Measurements from ENCODE around the gene HNRNPK.

HNRNPK gene

DNA sequence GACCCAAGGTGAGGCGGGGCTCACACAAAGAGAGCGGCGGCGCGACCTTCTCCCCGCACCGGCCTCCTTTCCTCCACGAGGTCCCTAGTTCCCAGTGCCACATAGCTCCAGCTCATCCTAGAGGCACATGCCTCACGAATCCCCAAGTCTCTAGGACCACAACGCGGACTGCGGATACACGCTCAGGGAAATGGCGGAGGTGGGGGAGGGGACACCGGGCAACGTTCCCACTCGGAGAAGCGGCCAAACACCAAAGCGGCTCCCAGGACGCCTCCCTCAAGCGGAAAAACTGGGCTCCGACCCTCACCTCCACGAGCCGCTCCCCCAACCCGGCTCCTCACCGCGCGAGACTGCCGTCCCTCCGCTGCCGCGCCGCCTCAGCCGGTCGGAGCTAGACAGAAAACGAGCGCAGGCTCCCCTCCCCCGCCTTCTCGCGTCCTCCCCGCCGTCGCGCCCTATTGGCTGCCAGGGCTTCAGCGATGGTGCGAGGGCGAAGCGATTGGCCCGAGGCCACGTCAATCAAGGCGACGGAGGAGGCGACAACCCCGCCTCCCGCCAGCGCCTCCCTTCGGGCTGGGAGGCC, at the start of gene HNRNPK:
TSS of gene HNRNPK (minus strand) at position 404 of the 583 bp plus-strand sequence. CDS start 1,963 bp downstream, outside the sequence.
- DNase-seq: peak; percentile 97

GRCh38 chr9:84027201-84027600, 47.2 kb upstream of the HNRNPK start:
- no peak for DNase-seq

- DNase-seq: no peak
These were observed 44.1 kb upstream of the HNRNPK start for GRCh38 chr9:84024041-84024575.

GRCh38 chr9:84007662-84008061, 27.6 kb upstream of the HNRNPK start:
- no peak for DNase-seq

DNA sequence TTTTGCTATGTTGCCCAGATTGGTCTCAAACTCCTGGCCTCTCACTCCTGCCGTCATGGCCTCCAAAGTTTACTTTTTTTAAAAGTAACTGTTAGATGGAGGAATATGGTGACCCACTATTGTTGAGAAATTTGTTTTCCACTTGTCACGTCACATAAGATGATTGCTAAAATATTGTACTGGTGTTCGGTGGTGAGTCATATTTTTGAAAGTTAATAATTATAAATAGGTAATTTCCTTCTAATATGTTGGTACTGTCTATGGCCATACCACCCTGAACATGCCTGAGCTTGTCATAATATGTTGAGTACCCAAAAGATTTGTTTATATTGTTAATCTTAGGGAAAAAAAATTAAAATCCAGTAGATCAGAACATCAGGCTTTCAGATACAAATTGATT, 23.2 kb upstream of the HNRNPK start:
- no peak for DNase-seq

DNA sequence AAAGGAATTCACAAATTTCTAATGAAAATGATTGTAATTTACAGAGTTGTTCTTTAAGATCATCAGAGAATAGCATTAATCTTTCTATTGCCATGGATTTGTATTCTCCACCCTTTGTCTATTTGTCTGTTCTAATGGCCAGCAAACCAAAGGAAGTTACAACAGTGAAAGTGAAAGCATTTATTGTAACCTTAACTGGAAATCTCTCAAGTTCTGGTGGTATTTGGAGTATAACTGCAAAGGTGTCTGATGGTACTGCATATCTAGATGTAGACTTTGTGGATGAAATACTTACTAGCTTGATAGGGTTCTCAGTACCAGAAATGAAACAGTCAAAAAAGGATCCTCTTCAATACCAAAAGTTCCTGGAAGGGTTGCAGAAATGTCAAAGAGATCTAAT, 22.3 kb upstream of the HNRNPK start:
- no peak for DNase-seq

- no peak for DNase-seq
These were observed 21.6 kb upstream of the HNRNPK start for GRCh38 chr9:84001621-84002020.

GRCh38 chr9:84000186-84000585, 20.2 kb upstream of the HNRNPK start:
- DNase-seq: no peak

DNA sequence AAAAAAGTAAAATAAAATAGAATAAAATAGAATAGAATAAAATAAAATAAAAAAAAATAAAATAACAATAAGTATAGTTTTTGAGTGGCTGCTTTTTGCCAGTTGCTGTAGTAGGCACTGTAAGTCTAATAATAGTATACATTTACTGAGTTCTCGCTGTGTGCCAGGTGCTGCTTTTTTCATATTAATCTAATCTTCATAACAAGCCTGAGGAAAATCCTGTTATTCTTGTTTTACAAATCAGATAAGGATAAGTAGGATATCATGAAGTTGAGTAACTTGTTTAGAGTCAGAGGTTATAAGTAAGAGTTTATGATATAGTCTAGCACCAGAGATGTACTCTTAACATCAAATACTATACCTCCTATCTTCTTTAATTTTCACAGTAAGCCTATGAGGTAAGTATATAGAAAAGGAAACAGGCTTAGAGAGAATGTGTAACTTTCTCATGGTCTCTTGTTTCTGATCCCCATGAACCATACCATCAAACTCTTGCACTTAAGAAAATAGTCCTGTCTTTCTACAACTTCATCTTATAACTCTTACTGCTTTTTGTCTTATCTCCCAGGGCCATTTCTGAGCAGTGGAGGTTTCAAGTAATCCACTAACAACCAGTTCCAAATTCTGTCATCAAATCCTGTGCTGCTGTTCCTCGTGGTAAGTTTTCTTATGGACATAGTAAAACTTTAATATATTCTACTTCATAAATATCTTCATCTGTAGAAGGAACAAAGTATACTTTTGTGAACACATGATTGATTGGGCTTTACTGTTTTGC, 19.3 kb upstream of the HNRNPK start:
- no peak for DNase-seq

- no peak for DNase-seq
These were observed 16.1 kb upstream of the HNRNPK start for GRCh38 chr9:83996126-83996525.

DNA sequence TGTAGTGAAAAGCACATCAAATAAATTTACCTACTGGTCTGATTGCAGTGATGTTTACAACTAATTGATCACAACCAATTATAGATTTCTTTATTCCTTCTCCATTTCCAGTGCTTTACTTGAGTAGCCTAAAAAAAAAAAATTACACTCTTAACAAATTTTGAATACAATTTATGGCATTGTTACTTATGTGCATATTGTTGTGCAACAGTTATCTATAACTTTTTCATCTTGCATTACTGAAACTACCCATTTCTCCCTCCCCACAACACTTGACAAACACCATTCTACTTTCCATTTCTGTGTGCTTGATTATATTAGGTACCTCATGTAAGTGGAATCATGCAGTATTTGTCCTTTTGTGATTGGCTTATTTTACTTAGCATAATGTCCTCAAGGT, 12.9 kb upstream of the HNRNPK start:
- no peak for DNase-seq

DNA sequence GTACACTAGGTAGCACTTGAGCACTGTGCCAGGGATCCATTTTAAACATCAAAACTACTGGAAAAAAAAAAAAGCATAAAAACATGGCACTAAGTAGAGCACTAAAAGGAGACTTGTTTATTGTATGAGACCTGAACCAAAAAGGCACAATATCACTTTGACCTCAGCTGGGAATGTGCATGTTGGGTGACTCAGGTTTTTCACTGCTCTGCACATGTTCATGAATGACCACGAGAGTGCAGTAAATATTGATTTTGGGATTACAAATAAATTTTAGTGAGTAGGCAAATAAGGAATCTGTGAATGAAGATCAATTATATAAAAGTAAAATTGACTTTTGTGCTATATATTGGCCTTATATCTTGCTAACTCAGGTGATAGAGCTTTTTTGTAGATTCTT, 12.4 kb upstream of the HNRNPK start:
- no peak for DNase-seq

DNA sequence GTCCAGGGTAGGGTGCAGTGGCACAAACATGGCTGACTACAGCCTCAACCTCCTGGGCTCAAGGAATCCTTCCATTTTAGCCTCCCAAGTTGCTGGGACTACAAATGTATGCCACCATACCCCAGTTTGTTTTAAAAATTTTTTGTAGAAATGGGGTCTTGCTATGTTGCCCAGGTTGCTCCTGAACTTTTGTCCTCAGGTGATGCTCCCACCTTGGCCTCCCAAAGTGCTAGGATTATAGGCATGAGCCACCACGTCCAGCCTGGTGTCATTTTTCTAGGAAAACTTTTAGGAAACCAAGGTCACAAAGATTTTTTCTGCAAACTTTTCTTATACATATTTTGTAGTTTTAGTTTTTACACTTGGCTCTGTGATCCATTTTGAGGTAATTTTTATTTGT, 11.3 kb upstream of the HNRNPK start:
- no peak for DNase-seq

DNA sequence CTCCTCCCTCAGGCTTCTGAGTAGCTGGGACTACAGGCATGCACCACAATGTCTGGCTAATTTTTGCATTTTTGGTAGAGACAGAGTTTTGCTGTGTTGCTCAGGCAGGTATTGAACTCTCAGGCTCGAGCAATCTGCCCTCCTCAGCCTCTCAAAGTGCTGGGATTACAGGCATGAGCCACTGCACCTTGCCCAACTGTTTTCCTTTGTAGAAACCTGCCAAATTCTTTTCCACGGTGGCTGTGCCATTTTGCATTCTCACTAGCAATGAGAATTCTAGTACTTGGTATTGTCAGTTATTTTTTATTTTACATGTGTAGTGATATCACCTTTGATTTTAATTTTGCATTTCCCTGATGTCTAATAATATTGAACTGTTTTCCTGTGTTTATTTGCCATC, 8.4 kb upstream of the HNRNPK start:
- DNase-seq: no peak

DNA sequence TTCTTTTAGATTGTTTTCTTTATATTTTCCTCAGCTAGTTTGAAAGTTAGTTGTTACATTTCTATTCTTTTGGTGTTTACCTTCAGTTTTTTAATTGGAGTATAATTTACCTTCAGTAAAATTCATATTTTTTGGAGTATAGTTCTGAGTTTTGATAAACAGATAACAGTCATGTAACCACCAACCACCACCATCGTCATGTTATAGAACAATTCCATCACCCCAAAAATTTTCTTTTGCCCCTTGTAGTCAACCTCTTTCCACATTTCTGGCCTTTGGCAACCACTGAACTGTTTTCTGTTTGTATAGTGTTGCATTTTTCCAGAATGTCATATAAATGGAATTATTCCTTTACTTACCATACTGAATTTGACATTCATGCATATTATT, 7.4 kb upstream of the HNRNPK start:
- DNase-seq: no peak

DNA sequence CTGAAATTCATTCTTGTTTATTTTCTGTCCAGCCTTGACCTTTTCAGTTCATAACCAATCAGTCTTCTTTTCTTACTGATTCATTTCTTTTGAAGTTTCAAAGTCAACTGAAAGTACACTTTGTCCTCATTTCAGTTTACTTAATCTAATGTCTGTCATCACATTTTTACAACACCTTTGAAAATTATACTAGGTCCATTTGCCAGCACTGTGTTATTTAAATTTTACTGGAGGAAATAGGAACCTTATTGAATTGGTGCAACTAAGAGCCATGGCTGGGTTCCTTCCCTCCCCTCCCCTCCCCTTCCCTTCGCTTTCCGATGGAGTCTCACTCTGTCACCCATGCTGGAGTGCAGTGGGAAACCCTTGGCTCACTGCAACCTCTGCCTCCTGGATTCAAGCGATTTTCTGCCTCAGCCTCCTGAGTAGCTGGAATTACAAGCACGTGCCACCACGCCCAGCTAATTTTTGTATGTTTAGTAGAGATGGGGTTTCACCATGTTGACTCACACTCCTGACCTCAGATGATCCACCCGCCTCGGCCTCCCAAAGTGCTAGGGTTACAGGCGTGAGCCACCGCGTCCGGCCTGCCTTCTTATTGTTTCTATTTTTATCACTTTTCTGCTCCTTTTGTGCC, 6.9 kb upstream of the HNRNPK start:
- DNase-seq: peak; percentile 58

GRCh38 chr9:83986195-83986594, 6.2 kb upstream of the HNRNPK start:
- no peak for DNase-seq

GRCh38 chr9:83981126-83981871, 1.3 kb upstream of the HNRNPK start:
- DNase-seq: peak; percentile 62

DNA sequence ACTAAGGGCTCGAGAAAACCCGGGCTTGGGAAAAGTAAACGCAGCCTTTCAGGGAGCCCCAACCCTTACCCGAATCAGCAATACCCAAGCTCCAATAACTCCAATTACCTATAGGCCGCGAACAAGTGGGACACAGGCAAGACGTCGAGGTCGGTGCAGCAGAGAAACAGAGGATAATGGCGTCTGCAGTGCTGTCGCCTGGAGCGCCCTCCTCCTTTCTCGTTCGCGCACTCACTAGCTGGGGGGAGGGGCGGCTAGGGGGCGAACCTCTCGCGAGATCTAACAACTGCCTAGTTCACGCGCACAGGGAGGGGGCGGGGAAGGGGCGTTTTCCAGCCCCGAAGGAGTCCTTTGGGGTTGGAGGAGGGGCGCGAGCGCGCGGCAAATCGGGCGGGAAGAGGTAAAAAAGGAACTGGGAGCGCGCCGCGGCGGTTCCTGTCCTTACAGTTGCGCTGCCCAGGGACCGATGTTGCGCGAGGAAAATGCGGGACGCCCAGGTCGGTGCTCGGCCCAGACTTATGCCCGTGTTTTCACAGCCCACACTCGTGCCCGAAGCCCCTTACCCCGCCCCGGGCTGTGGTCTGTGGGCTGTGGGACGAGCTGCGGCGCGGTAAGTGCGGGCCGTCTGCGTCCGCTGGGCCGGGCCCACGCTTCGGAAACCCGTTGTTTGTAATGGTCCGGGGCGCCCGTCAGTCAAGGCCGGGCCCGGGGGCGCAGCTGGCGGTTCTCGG, 545 bp upstream of the HNRNPK start, which contains the start of gene RMI1:
TSS of gene RMI1 (plus strand) at position 411 of the 731 bp plus-strand sequence. CDS start 20,182 bp downstream, outside the sequence.
- peak; percentile 98 for DNase-seq

GRCh38 chr9:83978992-83979811, 813 bp downstream of the HNRNPK start:
- peak; percentile 82 for DNase-seq

DNA sequence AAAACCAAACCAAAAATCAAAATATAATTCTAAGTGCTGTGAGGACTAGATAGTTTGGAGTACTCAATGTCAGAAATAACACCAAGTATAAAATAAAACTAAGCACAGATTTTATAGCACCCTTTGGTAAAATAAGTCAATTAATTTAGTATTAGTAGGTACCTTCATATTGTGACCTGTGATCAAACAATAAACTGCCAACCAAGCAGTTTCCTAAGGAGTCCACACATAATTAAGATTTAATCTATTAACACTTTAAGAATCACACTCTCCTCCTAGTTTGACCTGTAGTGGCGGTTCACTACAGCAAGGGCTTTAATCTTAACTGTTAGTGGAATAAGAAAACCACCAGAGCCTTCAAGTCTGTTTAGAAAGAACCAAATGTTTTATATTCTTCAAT, 2.8 kb downstream of the HNRNPK start:
- no peak for DNase-seq
